ENCODE data around the gene ST6GAL1.

ST6GAL1 gene

GRCh38 chr3:186922224-186922623 lies 8.1 kb upstream of the ST6GAL1 start:
- TF ChIP-seq ZFX (IDR thresholded peaks at IDR 0.05; ENCODE audit: borderline replicate concordance) (no peak), CTCF (IDR thresholded peaks at IDR 0.05) (no peak)
- H3K27ac ChIP-seq: no peak overlapping the region

GRCh38 chr3:186922790-186923189 lies 7.5 kb upstream of the ST6GAL1 start:
- no peak overlapping the region for H3K27ac ChIP-seq
- TF ChIP-seq CTCF (IDR thresholded peaks at IDR 0.05) (no peak), ZFX (IDR thresholded peaks at IDR 0.05; ENCODE audit: borderline replicate concordance) (no peak)

- no peak overlapping the region for H3K27ac ChIP-seq
- TF ChIP-seq CTCF (IDR thresholded peaks at IDR 0.05) (no peak), ZFX (IDR thresholded peaks at IDR 0.05; ENCODE audit: borderline replicate concordance) (no peak)
Measured at GRCh38 chr3:186923241-186923640, 7.1 kb upstream of the ST6GAL1 start.

- TF ChIP-seq ZFX (IDR thresholded peaks at IDR 0.05; ENCODE audit: borderline replicate concordance) (no peak), CTCF (IDR thresholded peaks at IDR 0.05) (no peak)
- no peak overlapping the region for H3K27ac ChIP-seq
Measured at GRCh38 chr3:186925826-186926225, 4.5 kb upstream of the ST6GAL1 start.

- no peak for TF ChIP-seq CTCF (IDR thresholded peaks at IDR 0.05)
- no peak for TF ChIP-seq ZFX (IDR thresholded peaks at IDR 0.05; ENCODE audit: borderline replicate concordance)
- no peak overlapping the region for H3K27ac ChIP-seq
Measured at GRCh38 chr3:186929186-186929585, 1.1 kb upstream of the ST6GAL1 start.

GRCh38 chr3:186929685-186930084 lies 641 bp upstream of the ST6GAL1 start:
- no peak overlapping the region for H3K27ac ChIP-seq

More at GRCh38 chr3:186929685-186930084, 641 bp upstream of the ST6GAL1 start:
- TF ChIP-seq ZFX (IDR thresholded peaks at IDR 0.05; ENCODE audit: borderline replicate concordance) (no peak), CTCF (IDR thresholded peaks at IDR 0.05) (no peak)
